GM10248 (cell line): ENCODE measurements around the gene ADGRV1.

Source experiments
- CTCF ChIA-PET: fragments of 300-600 bp; sonication (Branson Sonifier 250); formaldehyde crosslinking; extraction: SDS; loops from one replicate; lab custom pipeline; 2021; ENCODE audit warnings: antibody characterized with exemption; lab: Yijun Ruan, JAX
- POLR2A ChIA-PET: fragments of 350-650 bp; sonication (Branson Sonifier 250); formaldehyde crosslinking; extraction: SDS; loops from one replicate; lab custom pipeline; 2020; ENCODE audit warnings: antibody characterized with exemption; lab: Yijun Ruan, JAX
- DNase-seq: peaks from one replicate; pipeline ENCODE4 v3.0.0; 2012; ENCODE audit errors: extremely low spot score
- CTCF ChIP-seq: IDR thresholded peaks from 2 replicates; pipeline ENCODE4 v1.5.1; 2012; ENCODE audit warnings: mild to moderate bottlenecking, low read depth; ENCODE audit errors: extremely low read depth, missing control alignments, control extremely low read depth

Gene ADGRV1

GRCh38 chr5:91188755-91189154 lies 630.2 kb downstream of the ADGRV1 start:
- TF ChIP-seq CTCF = no peak
- DNase-seq = no peak
- POLR2A ChIA-PET = no interaction called here
- CTCF ChIA-PET = interaction anchor here (1.1 to 1.8 kb wide), 2 partner anchors 11 to 14 kb away, joined by 3 to 5 read pairs; no protein-coding TSS in a partner anchor

GRCh38 chr5:91189480-91190313 lies 631.1 kb downstream of the ADGRV1 start:
- no peak for TF ChIP-seq CTCF
- ChIA-PET CTCF (interaction anchor here (1.1 kb wide), 1 partner anchor 12 kb away, joined by 3 read pairs; no protein-coding TSS in a partner anchor), POLR2A (no interaction called here)
- DNase-seq = no peak

GRCh38 chr5:91190314-91190690 lies 631.7 kb downstream of the ADGRV1 start:
- TF ChIP-seq CTCF = no peak
- ChIA-PET CTCF (no interaction called here), POLR2A (no interaction called here)
- no peak for DNase-seq

- POLR2A ChIA-PET = no interaction called here
- no peak for DNase-seq
Measured at GRCh38 chr5:91194824-91195381, 636.3 kb downstream of the ADGRV1 start.

GRCh38 chr5:91200692-91201091 lies 642.1 kb downstream of the ADGRV1 start:
- CTCF ChIA-PET = no interaction called here
- TF ChIP-seq CTCF = no peak

More at GRCh38 chr5:91194824-91195381, 636.3 kb downstream of the ADGRV1 start:
- TF ChIP-seq CTCF = no peak
- CTCF ChIA-PET = interaction anchor here (1.1 to 1.5 kb wide), 3 partner anchors 23 to 225 kb away, joined by 3 read pairs; no protein-coding TSS in a partner anchor

GRCh38 chr5:91206103-91206502 lies 647.5 kb downstream of the ADGRV1 start:
- DNase-seq = no peak
- CTCF ChIA-PET = interaction anchor here (0.8 to 2.8 kb wide), 3 partner anchors 8 to 16 kb away, joined by 3 to 8 read pairs (median 4); no protein-coding TSS in a partner anchor
- no peak for TF ChIP-seq CTCF
- POLR2A ChIA-PET = no interaction called here

More at GRCh38 chr5:91200692-91201091, 642.1 kb downstream of the ADGRV1 start:
- DNase-seq = no peak
- POLR2A ChIA-PET = no interaction called here
